MG63 (cell line): ENCODE measurements around the gene PXDN. TPM values are rescaled to one million over a fixed set of nuclear protein-coding genes. Genes with fewer than 3 reads are reported as not detected.

ENCODE experiments used
- DNase-seq: peaks from one replicate; pipeline ENCODE4 v3.0.0-alpha.2; 2020
- H3K27me3 ChIP-seq: fragments of 250-450 bp; sonication (Bioruptor Pico); 2 replicates; pipeline ENCODE4 v1.5.1; 2020; ENCODE audit warnings: mild to moderate bottlenecking, moderate library complexity
- H3K36me3 ChIP-seq: fragments of 250-450 bp; sonication (Bioruptor Pico); 2 replicates; pipeline ENCODE4 v1.5.1; 2020; ENCODE audit warnings: mild to moderate bottlenecking, moderate library complexity
- H3K4me3 ChIP-seq: fragments of 250-450 bp; sonication (Bioruptor Pico); 2 replicates; pipeline ENCODE4 v1.5.1; 2020; ENCODE audit warnings: mild to moderate bottlenecking, moderate library complexity
- H3K9me3 ChIP-seq: fragments of 250-450 bp; sonication (Bioruptor Pico); 2 replicates; pipeline ENCODE4 v1.5.1; 2020; ENCODE audit warnings: mild to moderate bottlenecking, moderate library complexity
- total RNA-seq: library from RNA; depleted of rRNA; stranded (reverse); fragments of >200 nt; shearing (Covaris generic); gene quantifications from 2 replicates; pipeline ENCODE4 v1.2.3, GENCODE V29; 2014; ENCODE audit warnings: low replicate concordance

PXDN gene
- total RNA-seq, 1 experiment from 2014 or later, result 204 TPM

- no peak overlapping the region for H3K4me3 ChIP-seq
- no peaks in the 10 kb centered on the region for H3K36me3 ChIP-seq
- no peaks in the 10 kb centered on the region for H3K27me3 ChIP-seq
- no peaks in the 10 kb centered on the region for H3K9me3 ChIP-seq
- DNase-seq, result no peak
Observed at GRCh38 chr2:1582891-1583341, 161.4 kb downstream of the PXDN start.

DNA sequence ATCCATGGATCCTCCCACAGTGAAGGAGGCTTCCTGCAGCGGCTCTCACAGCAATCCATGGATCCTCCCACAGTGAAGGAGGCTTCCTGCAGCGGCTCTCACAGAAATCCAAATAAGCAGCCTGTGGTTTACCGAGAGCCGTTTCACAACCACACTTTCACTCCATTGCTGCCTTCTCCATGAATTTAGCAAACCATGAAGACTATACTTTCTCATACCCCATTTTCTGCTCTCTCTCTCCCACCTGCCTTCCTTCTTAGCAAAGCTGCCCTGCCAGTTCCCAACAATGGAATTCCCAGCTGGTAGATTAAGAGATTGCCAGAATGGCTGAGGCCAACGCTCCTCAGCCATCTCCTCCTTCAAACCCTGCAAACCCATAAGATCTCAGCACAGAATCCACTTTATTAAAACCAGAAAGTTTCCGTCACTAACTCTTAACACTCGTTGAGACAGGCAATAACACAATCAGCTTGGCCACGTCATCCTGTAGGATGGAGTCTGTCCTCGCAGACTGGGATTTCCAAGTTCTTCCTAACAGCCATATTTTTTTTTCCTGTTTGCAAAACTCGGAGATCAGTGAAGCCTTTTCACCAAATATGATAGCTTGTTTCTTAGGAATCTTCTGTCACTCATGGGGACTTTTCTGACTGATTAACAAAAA lies 162.2 kb downstream of the PXDN start:
- no peak for DNase-seq
- no peaks in the 10 kb centered on the region for H3K27me3 ChIP-seq

More for the DNA sequence above, 162.2 kb downstream of the PXDN start:
- no peak overlapping the region for H3K4me3 ChIP-seq
- H3K36me3 ChIP-seq, result no peaks in the 10 kb centered on the region
- no peaks in the 10 kb centered on the region for H3K9me3 ChIP-seq
